ENCODE data around the gene TNFRSF25. TPM values are rescaled to one million over a fixed set of nuclear protein-coding genes. Genes with fewer than 3 reads are reported as not detected.
"Not testable (repeated sequence)": the region's sequence is repeated elsewhere in the genome, so short reads cannot be mapped to it uniquely, and the experiment has no call there.

The TNFRSF25 gene
- total RNA-seq, 1 experiment from 2014 or later, result not detected

GRCh38 chr1:6435547-6435946 lies 30.4 kb downstream of the TNFRSF25 start:
- no peaks in the 10 kb centered on the region for H3K9me3 ChIP-seq (ENCODE audit: low read length)
- no peaks in the 10 kb centered on the region for H3K36me3 ChIP-seq (ENCODE audit: insufficient read depth, low read length)
- no peak for DNase-seq
- H2AFZ ChIP-seq (ENCODE audit: low read length), result no peak overlapping the region
- peaks cover 3% of the 10 kb centered on the region; the same call in 1 of the 2 replicates for H3K4me1 ChIP-seq (ENCODE audit: low read length)
- H3K4me3 ChIP-seq (ENCODE audit: low read length), result no peak overlapping the region
- no peaks in the 10 kb centered on the region for H3K79me2 ChIP-seq (ENCODE audit: low read length)
- H3K27ac ChIP-seq (ENCODE audit: low read length), result no peak overlapping the region
- no peaks in the 10 kb centered on the region for H3K27me3 ChIP-seq (ENCODE audit: low read length)
- no peak overlapping the region for H3K9ac ChIP-seq (ENCODE audit: low read length)
- no peak overlapping the region for H3K4me2 ChIP-seq (ENCODE audit: low read depth, low read length, poor library complexity, severe bottlenecking)
- H4K20me1 ChIP-seq (ENCODE audit: insufficient read depth, low read depth, low read length), result 0 out of 2 replicates have a peak, but pooled peaks cover 5% of the 10 kb centered on the region
- H3K9me2 ChIP-seq (replicated peaks; ENCODE audit: insufficient read depth, low read length), result no peaks in the 10 kb centered on the region

GRCh38 chr1:6435129-6435528 lies 30.8 kb downstream of the TNFRSF25 start:
- Histone ChIP-seq H3K4me1 (ENCODE audit: low read length) (peaks cover 3% of the 10 kb centered on the region; the same call in 1 of the 2 replicates), H3K27ac (ENCODE audit: low read length) (no peak overlapping the region), H3K9me3 (ENCODE audit: low read length) (no peaks in the 10 kb centered on the region), H3K4me2 (ENCODE audit: low read depth, low read length, poor library complexity, severe bottlenecking) (no peak overlapping the region), H3K36me3 (ENCODE audit: insufficient read depth, low read length) (no peaks in the 10 kb centered on the region), H3K9me2 (replicated peaks; ENCODE audit: insufficient read depth, low read length) (no peaks in the 10 kb centered on the region), H3K27me3 (ENCODE audit: low read length) (no peaks in the 10 kb centered on the region), H4K20me1 (ENCODE audit: insufficient read depth, low read depth, low read length) (0 out of 2 replicates have a peak, but pooled peaks cover 5% of the 10 kb centered on the region), H2AFZ (ENCODE audit: low read length) (no peak overlapping the region), H3K4me3 (ENCODE audit: low read length) (no peak overlapping the region), H3K79me2 (ENCODE audit: low read length) (no peaks in the 10 kb centered on the region), H3K9ac (ENCODE audit: low read length) (no peak overlapping the region)
- no peak for DNase-seq

- Histone ChIP-seq H3K4me1 (ENCODE audit: low read length) (peaks cover under 1% of the 10 kb centered on the region; the same call in 1 of the 2 replicates), H3K27ac (ENCODE audit: low read length) (no peak overlapping the region), H2AFZ (ENCODE audit: low read length) (no peak overlapping the region), H3K4me2 (ENCODE audit: low read depth, low read length, poor library complexity, severe bottlenecking) (no peak overlapping the region), H3K79me2 (ENCODE audit: low read length) (no peaks in the 10 kb centered on the region), H4K20me1 (ENCODE audit: insufficient read depth, low read depth, low read length) (0 out of 2 replicates have a peak, but pooled peaks cover 5% of the 10 kb centered on the region), H3K27me3 (ENCODE audit: low read length) (no peaks in the 10 kb centered on the region), H3K36me3 (ENCODE audit: insufficient read depth, low read length) (no peaks in the 10 kb centered on the region), H3K9me3 (ENCODE audit: low read length) (no peaks in the 10 kb centered on the region), H3K9me2 (replicated peaks; ENCODE audit: insufficient read depth, low read length) (no peaks in the 10 kb centered on the region), H3K9ac (ENCODE audit: low read length) (no peak overlapping the region), H3K4me3 (ENCODE audit: low read length) (no peak overlapping the region)
- no peak for DNase-seq
Observed at GRCh38 chr1:6434186-6434585, 31.8 kb downstream of the TNFRSF25 start.

- H3K9me2 ChIP-seq (replicated peaks; ENCODE audit: insufficient read depth, low read length); H4K20me1 ChIP-seq (ENCODE audit: insufficient read depth, low read depth, low read length); H3K4me3 ChIP-seq (ENCODE audit: low read length); H3K36me3 ChIP-seq (ENCODE audit: insufficient read depth, low read length); H3K4me2 ChIP-seq (ENCODE audit: low read depth, low read length, poor library complexity, severe bottlenecking); DNase-seq; H3K9me3 ChIP-seq (ENCODE audit: low read length); H3K27ac ChIP-seq (ENCODE audit: low read length); H3K27me3 ChIP-seq (ENCODE audit: low read length); H3K79me2 ChIP-seq (ENCODE audit: low read length); H3K9ac ChIP-seq (ENCODE audit: low read length); H3K4me1 ChIP-seq (ENCODE audit: low read length); H2AFZ ChIP-seq (ENCODE audit: low read length): not testable (repeated sequence)
Observed at GRCh38 chr1:6431645-6432579, 34.1 kb downstream of the TNFRSF25 start.

- H2AFZ ChIP-seq (ENCODE audit: low read length); H4K20me1 ChIP-seq (ENCODE audit: insufficient read depth, low read depth, low read length); H3K27ac ChIP-seq (ENCODE audit: low read length); H3K4me1 ChIP-seq (ENCODE audit: low read length); H3K27me3 ChIP-seq (ENCODE audit: low read length); DNase-seq; H3K36me3 ChIP-seq (ENCODE audit: insufficient read depth, low read length); H3K79me2 ChIP-seq (ENCODE audit: low read length); H3K9ac ChIP-seq (ENCODE audit: low read length); H3K4me3 ChIP-seq (ENCODE audit: low read length); H3K9me3 ChIP-seq (ENCODE audit: low read length); H3K9me2 ChIP-seq (replicated peaks; ENCODE audit: insufficient read depth, low read length); H3K4me2 ChIP-seq (ENCODE audit: low read depth, low read length, poor library complexity, severe bottlenecking): not testable (repeated sequence)
Observed at GRCh38 chr1:6429660-6430411, 36.1 kb downstream of the TNFRSF25 start.

GRCh38 chr1:6428453-6428852 lies 37.5 kb downstream of the TNFRSF25 start:
- DNase-seq; H3K27me3 ChIP-seq (ENCODE audit: low read length); H3K4me2 ChIP-seq (ENCODE audit: low read depth, low read length, poor library complexity, severe bottlenecking); H3K9me2 ChIP-seq (replicated peaks; ENCODE audit: insufficient read depth, low read length); H4K20me1 ChIP-seq (ENCODE audit: insufficient read depth, low read depth, low read length); H3K27ac ChIP-seq (ENCODE audit: low read length); H3K4me3 ChIP-seq (ENCODE audit: low read length); H3K4me1 ChIP-seq (ENCODE audit: low read length); H3K9ac ChIP-seq (ENCODE audit: low read length); H3K9me3 ChIP-seq (ENCODE audit: low read length); H2AFZ ChIP-seq (ENCODE audit: low read length); H3K79me2 ChIP-seq (ENCODE audit: low read length); H3K36me3 ChIP-seq (ENCODE audit: insufficient read depth, low read length): not testable (repeated sequence)

GRCh38 chr1:6427441-6428390 lies 38.3 kb downstream of the TNFRSF25 start:
- no peaks in the 10 kb centered on the region for H3K9me2 ChIP-seq (replicated peaks; ENCODE audit: insufficient read depth, low read length)
- no peaks in the 10 kb centered on the region; the same call in 1 of the 2 replicates for H3K4me1 ChIP-seq (ENCODE audit: low read length)
- no peak for DNase-seq
- no peaks in the 10 kb centered on the region for H3K27me3 ChIP-seq (ENCODE audit: low read length)
- no peak overlapping the region for H3K4me2 ChIP-seq (ENCODE audit: low read depth, low read length, poor library complexity, severe bottlenecking)
- no peaks in the 10 kb centered on the region for H3K79me2 ChIP-seq (ENCODE audit: low read length)
- no peak overlapping the region for H3K4me3 ChIP-seq (ENCODE audit: low read length)
- H2AFZ ChIP-seq (ENCODE audit: low read length), result no peak overlapping the region
- no peaks in the 10 kb centered on the region for H3K9me3 ChIP-seq (ENCODE audit: low read length)
- H3K36me3 ChIP-seq (ENCODE audit: insufficient read depth, low read length), result no peaks in the 10 kb centered on the region
- no peak overlapping the region for H3K27ac ChIP-seq (ENCODE audit: low read length)
- H4K20me1 ChIP-seq (ENCODE audit: insufficient read depth, low read depth, low read length), result no peaks in the 10 kb centered on the region
- H3K9ac ChIP-seq (ENCODE audit: low read length), result no peak overlapping the region

All from Karpas-422 (cell line).